HFF-Myc (cell line): Measurements from ENCODE around the gene GABRA6.
"Not testable (repeated sequence)": the region's sequence is repeated elsewhere in the genome, so short reads cannot be mapped to it uniquely, and the experiment has no call there.

Source experiments
- DNase-seq: peaks from one replicate; pipeline ENCODE4 v3.0.0-alpha.2; 2011; ENCODE audit warnings: low read depth; ENCODE audit errors: extremely low read depth
- H3K4me3 ChIP-seq: replicated peaks from 2 replicates; pipeline ENCODE4 v1.5.1; 2011; ENCODE audit warnings: low read depth, mild to moderate bottlenecking, control low read depth, low read length
- TF ChIP-seq, protein P1 (sequence below): IDR thresholded peaks from 2 replicates; pipeline ENCODE4 v1.5.1; 2012; ENCODE audit warnings: mild to moderate bottlenecking, low read depth, low read length, control low read depth; ENCODE audit errors: missing control alignments

GABRA6 gene

DNA sequence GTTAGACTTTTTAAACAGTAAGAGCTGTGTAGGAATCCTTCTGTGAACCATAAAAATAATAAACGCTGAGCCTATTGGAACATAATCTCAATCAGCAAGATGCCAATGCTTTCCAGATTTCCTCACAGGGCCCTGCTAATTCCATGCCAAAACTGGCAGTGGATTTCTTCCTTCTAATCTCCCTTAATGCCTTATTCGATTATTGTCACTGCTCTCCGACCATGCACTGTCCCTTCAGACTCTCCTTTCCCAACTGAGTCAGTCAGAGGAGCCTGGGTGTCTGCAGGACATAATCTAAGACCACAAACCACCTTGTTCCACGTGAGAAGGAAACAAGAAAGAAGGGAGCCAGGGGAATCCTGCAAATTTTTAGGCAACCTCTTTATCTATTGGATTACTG, at the start of gene GABRA6:
Gene GABRA6 (plus strand): TSS at position 261 of the 400 bp plus-strand sequence. CDS start 269 bp downstream, outside the sequence.
- TF ChIP-seq, protein P1, sequence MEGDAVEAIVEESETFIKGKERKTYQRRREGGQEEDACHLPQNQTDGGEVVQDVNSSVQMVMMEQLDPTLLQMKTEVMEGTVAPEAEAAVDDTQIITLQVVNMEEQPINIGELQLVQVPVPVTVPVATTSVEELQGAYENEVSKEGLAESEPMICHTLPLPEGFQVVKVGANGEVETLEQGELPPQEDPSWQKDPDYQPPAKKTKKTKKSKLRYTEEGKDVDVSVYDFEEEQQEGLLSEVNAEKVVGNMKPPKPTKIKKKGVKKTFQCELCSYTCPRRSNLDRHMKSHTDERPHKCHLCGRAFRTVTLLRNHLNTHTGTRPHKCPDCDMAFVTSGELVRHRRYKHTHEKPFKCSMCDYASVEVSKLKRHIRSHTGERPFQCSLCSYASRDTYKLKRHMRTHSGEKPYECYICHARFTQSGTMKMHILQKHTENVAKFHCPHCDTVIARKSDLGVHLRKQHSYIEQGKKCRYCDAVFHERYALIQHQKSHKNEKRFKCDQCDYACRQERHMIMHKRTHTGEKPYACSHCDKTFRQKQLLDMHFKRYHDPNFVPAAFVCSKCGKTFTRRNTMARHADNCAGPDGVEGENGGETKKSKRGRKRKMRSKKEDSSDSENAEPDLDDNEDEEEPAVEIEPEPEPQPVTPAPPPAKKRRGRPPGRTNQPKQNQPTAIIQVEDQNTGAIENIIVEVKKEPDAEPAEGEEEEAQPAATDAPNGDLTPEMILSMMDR = no peak
- H3K4me3 ChIP-seq = no peak within 1 kb of the TSS
- no peak for DNase-seq

DNA sequence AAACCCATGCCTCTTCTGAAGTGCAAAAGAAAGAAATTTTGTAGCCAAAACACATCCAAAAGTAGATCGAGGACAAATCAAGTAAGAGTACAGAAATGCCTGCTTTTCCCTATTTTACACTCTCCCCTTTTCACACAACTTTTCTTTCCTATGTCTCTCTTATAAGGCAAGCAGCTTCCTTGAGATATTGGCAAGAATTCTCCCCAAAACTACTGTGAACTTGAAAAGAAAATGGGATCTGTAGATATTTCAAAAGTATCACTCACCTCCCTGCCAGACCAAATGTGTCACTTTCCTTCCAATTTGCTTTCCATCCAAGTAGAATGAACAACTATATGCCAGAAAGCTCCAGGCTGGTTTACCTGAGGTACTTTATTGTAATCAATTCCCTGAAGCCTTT, 47.9 kb upstream of the GABRA6 start:
- DNase-seq = no peak
- TF ChIP-seq, protein P1 = no peak
- H3K4me3 ChIP-seq = no peak overlapping the region

DNA sequence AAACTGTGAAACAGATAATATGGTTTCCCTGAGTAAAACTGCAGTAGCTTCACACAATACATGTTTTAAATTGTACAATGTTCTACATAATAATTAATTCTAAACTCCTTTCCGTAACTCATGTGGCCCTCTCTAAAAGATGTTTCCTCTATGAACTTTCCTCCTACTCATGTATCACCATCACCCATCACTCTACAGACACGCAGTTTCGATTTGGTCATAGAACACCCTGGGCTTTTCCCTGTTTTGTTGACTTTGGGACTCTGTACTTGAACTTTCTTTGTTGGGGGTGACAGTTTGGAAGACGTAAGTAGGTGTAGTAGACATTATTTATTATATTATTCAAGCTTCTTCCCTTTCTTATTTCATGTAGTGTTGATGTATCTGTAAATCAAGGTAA, 44.1 kb upstream of the GABRA6 start:
- TF ChIP-seq, protein P1 = no peak
- no peak overlapping the region for H3K4me3 ChIP-seq
- no peak for DNase-seq

DNA sequence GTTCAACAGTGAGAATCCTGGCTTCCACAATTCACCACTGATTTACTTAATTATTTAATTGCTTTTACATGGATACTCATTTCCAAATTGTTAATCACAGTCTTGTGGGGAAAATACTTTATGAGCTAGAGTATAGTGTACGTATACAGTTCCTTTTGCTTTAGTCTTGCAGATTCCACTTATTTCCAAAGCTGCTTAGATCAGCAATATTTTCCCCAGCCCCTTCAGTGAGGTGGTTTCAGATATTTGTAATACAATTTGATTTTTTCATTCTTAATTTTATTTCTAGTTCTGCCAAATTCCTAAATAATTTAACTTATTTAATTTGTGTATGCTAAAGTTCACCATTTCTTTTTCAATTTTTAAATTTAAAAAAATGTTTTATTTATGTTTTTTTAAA, 40.3 kb upstream of the GABRA6 start:
- no peak overlapping the region for H3K4me3 ChIP-seq
- DNase-seq = no peak
- TF ChIP-seq, protein P1 = no peak

DNA sequence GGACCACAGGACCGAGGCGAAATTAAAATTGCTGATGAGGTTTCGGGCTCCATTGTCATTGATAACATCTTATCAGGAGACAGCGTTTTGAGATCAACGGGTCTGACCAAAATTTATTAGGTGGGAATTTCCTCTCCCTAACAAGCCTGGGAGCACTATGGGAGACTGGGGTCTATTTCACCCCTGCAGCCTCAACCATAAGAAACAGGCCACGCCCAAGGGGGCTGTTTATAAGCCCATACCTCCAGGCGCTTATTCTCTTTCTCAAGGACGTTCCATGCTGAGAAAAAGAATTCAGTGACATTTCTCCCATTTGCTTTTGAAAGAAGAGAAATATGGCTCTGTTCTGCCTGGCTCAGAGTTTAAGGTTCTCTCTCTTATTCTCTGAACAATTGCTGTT, 33.6 kb upstream of the GABRA6 start:
- not testable (repeated sequence) for DNase-seq, H3K4me3 ChIP-seq

DNA sequence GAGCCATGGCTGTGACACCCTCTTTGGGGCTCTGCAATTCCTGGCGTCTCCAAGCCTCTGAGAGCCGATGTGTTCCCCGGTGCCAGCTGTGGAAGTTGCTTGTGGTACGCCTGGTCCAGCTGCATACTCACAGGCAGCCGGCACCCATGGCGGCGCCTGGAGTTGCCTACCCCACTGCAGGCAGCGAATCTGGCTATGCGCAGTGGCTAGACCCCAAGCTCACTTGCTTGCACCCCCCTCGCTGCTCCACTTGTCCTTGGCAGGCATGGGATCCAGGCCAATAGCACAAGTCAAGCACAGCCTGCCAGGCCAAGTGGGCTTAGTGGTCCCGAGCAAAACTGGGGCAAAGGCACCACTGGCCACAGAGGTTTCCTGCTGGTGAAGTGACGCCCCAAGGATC, 24.7 kb upstream of the GABRA6 start:
- H3K4me3 ChIP-seq = no peak overlapping the region
- no peak for DNase-seq
- TF ChIP-seq, protein P1 = no peak

DNA sequence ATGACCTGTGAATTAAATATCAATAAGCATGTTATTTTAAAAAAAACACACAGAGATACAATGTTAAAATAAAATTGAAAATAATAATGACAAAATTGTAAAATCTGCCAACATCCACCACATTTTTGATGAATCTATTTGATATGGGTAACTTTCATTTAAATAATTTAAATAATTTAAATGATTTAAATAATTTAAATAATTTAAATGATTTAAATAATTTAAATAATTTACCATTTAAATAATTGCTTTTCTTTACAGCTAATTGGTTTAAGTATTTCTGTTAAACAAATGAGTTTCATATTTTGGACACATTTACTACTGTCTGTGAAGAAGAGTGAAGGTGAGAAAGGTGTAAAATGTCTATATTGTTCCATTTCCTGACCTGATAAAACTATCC, 22.1 kb upstream of the GABRA6 start:
- no peak overlapping the region for H3K4me3 ChIP-seq
- no peak for DNase-seq
- TF ChIP-seq, protein P1 = no peak

DNA sequence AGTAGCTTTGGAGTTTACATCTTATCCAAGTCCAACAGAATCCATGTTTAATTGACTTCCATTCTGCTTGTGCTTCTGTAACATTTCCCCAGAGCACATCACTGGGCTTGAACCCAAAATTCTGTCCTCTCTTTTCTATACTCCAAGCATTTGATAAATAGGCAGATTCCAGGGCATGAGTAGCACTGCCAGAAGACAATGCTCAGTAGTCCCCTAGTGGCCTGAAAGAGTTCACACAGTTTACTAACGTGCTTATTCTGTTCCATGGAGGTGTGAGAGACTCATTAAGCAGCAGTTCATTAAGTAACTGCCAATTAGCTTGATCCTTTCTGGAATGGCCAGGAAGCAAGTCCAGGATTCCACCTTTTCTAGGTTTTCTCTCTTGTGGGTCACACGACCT, 9.4 kb upstream of the GABRA6 start:
- DNase-seq = no peak
- TF ChIP-seq, protein P1 = no peak
- H3K4me3 ChIP-seq = no peak overlapping the region
